Measurements from ENCODE around the gene DYNC1H1.

DNA sequence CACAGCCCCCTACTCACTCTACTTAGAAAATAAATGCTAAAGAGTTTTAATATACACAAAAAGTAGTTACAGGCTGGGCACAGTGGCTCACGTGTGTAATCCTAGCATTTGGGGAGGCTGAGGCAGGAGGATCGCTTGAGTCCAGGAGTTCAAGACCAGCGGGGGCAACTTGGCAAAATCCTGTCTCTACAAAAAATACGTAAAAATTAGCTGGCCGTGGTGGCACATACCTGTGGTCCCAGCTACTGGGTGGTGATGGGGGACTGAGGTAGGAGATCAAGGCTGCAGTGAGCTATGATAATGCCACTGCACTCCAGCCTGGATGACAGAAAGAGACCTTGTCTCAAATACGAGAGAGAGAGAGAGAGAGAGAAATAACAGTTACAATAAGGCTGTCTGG, 9.9 kb upstream of the DYNC1H1 start:
- TF ChIP-seq, protein P1, sequence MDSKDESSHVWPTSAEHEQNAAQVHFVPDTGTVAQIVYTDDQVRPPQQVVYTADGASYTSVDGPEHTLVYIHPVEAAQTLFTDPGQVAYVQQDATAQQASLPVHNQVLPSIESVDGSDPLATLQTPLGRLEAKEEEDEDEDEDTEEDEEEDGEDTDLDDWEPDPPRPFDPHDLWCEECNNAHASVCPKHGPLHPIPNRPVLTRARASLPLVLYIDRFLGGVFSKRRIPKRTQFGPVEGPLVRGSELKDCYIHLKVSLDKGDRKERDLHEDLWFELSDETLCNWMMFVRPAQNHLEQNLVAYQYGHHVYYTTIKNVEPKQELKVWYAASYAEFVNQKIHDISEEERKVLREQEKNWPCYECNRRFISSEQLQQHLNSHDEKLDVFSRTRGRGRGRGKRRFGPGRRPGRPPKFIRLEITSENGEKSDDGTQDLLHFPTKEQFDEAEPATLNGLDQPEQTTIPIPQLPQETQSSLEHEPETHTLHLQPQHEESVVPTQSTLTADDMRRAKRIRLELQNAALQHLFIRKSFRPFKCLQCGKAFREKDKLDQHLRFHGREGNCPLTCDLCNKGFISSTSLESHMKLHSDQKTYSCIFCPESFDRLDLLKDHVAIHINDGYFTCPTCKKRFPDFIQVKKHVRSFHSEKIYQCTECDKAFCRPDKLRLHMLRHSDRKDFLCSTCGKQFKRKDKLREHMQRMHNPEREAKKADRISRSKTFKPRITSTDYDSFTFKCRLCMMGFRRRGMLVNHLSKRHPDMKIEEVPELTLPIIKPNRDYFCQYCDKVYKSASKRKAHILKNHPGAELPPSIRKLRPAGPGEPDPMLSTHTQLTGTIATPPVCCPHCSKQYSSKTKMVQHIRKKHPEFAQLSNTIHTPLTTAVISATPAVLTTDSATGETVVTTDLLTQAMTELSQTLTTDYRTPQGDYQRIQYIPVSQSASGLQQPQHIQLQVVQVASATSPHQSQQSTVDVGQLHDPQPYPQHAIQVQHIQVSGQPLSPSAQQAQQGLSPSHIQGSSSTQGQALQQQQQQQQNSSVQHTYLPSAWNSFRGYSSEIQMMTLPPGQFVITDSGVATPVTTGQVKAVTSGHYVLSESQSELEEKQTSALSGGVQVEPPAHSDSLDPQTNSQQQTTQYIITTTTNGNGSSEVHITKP (tag by site-specific recombination; IDR thresholded peaks at IDR 0.05) = no peak
- TF ChIP-seq, protein P2, sequence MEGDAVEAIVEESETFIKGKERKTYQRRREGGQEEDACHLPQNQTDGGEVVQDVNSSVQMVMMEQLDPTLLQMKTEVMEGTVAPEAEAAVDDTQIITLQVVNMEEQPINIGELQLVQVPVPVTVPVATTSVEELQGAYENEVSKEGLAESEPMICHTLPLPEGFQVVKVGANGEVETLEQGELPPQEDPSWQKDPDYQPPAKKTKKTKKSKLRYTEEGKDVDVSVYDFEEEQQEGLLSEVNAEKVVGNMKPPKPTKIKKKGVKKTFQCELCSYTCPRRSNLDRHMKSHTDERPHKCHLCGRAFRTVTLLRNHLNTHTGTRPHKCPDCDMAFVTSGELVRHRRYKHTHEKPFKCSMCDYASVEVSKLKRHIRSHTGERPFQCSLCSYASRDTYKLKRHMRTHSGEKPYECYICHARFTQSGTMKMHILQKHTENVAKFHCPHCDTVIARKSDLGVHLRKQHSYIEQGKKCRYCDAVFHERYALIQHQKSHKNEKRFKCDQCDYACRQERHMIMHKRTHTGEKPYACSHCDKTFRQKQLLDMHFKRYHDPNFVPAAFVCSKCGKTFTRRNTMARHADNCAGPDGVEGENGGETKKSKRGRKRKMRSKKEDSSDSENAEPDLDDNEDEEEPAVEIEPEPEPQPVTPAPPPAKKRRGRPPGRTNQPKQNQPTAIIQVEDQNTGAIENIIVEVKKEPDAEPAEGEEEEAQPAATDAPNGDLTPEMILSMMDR (tag by site-specific recombination; IDR thresholded peaks at IDR 0.05) = no peak
- TF ChIP-seq ZNF433 (tag by site-specific recombination; IDR thresholded peaks at IDR 0.05; ENCODE audit: low read depth) (no peak), ZNF473 (tag by site-specific recombination; IDR thresholded peaks at IDR 0.05) (no peak), TRIM28 (IDR thresholded peaks at IDR 0.05; ENCODE audit: borderline replicate concordance, low read length) (no peak), GLIS1 (tag by site-specific recombination; IDR thresholded peaks at IDR 0.05) (no peak), TCF7L2 (IDR thresholded peaks at IDR 0.05; ENCODE audit: borderline replicate concordance, low read depth, low read length) (no peak), ZNF302 (tag by site-specific recombination; IDR thresholded peaks at IDR 0.05; ENCODE audit: low read depth) (no peak)
- TF ChIP-seq, protein P3, sequence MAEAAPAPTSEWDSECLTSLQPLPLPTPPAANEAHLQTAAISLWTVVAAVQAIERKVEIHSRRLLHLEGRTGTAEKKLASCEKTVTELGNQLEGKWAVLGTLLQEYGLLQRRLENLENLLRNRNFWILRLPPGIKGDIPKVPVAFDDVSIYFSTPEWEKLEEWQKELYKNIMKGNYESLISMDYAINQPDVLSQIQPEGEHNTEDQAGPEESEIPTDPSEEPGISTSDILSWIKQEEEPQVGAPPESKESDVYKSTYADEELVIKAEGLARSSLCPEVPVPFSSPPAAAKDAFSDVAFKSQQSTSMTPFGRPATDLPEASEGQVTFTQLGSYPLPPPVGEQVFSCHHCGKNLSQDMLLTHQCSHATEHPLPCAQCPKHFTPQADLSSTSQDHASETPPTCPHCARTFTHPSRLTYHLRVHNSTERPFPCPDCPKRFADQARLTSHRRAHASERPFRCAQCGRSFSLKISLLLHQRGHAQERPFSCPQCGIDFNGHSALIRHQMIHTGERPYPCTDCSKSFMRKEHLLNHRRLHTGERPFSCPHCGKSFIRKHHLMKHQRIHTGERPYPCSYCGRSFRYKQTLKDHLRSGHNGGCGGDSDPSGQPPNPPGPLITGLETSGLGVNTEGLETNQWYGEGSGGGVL (tag by site-specific recombination; IDR thresholded peaks at IDR 0.05) = no peak
- TF ChIP-seq, protein P4, sequence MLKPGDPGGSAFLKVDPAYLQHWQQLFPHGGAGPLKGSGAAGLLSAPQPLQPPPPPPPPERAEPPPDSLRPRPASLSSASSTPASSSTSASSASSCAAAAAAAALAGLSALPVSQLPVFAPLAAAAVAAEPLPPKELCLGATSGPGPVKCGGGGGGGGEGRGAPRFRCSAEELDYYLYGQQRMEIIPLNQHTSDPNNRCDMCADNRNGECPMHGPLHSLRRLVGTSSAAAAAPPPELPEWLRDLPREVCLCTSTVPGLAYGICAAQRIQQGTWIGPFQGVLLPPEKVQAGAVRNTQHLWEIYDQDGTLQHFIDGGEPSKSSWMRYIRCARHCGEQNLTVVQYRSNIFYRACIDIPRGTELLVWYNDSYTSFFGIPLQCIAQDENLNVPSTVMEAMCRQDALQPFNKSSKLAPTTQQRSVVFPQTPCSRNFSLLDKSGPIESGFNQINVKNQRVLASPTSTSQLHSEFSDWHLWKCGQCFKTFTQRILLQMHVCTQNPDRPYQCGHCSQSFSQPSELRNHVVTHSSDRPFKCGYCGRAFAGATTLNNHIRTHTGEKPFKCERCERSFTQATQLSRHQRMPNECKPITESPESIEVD (tag by site-specific recombination; IDR thresholded peaks at IDR 0.05) = no peak
- TF ChIP-seq, protein P5, sequence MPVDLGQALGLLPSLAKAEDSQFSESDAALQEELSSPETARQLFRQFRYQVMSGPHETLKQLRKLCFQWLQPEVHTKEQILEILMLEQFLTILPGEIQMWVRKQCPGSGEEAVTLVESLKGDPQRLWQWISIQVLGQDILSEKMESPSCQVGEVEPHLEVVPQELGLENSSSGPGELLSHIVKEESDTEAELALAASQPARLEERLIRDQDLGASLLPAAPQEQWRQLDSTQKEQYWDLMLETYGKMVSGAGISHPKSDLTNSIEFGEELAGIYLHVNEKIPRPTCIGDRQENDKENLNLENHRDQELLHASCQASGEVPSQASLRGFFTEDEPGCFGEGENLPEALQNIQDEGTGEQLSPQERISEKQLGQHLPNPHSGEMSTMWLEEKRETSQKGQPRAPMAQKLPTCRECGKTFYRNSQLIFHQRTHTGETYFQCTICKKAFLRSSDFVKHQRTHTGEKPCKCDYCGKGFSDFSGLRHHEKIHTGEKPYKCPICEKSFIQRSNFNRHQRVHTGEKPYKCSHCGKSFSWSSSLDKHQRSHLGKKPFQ (tag by site-specific recombination; IDR thresholded peaks at IDR 0.05) = no peak
